Measurements from ENCODE around the gene TMEM134.

GRCh38 chr11:67434395-67434881 is 34.6 kb downstream of the TMEM134 start:
- TF ChIP-seq POLR2A (IDR thresholded peaks at IDR 0.05; ENCODE audit: low read depth, low read length) (peak; percentile 65; the same call in 1 of the 2 replicates), TAF1 (IDR thresholded peaks at IDR 0.05; ENCODE audit: low read depth, low read length) (no peak), POU2F2 (IDR thresholded peaks at IDR 0.05; ENCODE audit: low read depth, low read length) (peak; percentile 87), POLR2AphosphoS5 (IDR thresholded peaks at IDR 0.05; ENCODE audit: low read depth, low read length) (peak; percentile 97), PAX5 (IDR thresholded peaks at IDR 0.05; ENCODE audit: insufficient read depth, low read length, severe bottlenecking) (no peak)
